Stimulated activated CD4-positive, alpha-beta T cell treated with anti-CD3 and anti-CD28 coated beads, Interleukin-4, amount 100 ng/mL, for 4 hours (primary cell): ENCODE measurements around the gene EVL.
"Not testable (repeated sequence)": the region's sequence is repeated elsewhere in the genome, so short reads cannot be mapped to it uniquely, and the experiment has no call there.

Experiments
- DNase-seq, 2 experiments: peaks; one replicate each; pipeline ENCODE4 v3.0.0-alpha.2; 2020

The EVL gene

DNA sequence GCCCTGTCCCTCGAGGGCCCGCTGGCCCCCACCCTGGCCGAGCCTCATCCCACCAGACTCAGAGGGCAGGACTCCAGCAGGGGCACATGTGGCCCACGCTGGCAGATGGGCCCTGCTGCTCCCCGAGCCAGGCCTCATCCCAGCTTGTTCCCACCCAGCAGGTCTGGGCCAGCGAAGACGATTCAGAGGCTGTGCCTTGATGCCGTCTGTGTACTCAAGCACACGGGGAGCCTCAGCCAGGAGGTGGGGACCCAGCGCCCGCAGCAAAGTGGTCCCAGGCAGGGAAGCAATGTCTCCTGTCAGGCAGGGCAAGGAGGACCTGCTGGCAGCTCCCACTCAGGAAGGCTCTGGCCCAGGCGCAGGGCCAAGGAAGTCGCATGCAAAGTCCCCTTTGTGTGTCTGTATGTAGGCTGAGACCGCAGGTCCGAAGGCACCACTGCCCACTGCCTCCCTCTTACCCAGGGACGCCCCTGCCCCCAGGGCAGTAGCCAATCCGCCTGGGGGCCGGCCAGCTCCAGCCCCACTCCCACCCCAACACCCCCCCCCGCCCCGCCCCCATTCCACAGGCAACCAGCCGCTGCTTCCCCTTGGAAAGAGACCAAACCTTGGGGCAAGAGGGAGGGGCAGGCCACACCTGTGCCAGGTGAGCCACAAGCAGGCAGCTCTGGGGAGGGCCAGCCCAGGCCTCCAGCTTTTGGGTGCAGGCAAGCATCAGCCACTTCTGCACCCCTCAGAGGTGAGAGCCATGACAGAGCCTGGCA lies 84.8 kb downstream of the EVL start:
- no peak for DNase-seq

DNA sequence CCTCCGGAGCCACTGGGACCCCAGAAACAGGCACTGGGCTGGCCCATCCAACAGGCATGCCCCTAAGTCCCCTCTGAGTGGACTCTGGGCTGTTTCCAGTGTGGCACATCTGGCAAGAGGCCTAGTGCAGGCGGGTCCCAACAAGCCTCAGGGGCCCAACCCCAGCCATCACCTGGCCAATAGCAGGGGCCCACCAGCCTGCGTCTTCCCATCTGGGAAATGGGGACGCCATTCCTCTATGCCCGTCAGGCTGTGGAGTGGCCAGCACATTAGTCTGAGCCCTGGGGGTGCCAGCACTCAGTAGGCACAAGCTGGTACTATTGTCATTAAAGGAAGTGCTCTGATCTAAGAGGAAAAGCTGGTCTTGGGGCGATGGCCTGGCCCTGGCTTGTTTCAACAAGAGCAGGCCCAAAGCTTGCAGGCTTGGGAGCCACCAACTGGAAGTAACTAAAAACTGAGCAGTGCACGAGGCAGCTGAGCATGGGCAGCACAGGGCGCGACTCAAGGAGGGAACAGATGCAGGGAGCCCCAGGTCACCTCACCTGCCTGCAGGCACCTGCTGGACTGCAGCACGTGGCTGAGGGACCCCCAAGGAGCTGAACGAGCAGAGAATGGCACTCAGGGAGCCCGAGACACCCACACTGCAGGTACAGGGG lies 85.8 kb downstream of the EVL start:
- no peak for DNase-seq

DNA sequence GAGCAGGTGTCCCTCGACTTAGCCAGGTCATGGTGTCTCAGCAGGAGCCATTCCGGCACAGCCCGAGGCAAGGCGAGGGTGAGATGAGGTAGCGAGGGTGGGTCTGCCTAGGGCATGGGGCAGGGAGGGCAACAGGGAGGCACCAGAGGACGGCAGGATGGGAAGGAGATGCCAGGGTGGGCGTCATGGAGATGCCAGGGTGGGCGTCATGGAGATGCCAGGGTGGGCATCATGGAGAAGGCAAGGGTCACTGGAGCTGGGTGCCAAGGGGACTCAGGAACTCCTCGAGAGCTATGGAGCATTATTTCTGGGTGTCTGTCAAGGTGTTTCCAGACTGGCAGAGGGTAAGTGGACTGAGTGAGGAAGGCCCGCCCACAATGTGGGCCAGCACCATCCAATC lies 86.9 kb downstream of the EVL start:
- no peak for DNase-seq

GRCh38 chr14:100153560-100153959 lies 88.3 kb downstream of the EVL start:
- DNase-seq: no peak

DNA sequence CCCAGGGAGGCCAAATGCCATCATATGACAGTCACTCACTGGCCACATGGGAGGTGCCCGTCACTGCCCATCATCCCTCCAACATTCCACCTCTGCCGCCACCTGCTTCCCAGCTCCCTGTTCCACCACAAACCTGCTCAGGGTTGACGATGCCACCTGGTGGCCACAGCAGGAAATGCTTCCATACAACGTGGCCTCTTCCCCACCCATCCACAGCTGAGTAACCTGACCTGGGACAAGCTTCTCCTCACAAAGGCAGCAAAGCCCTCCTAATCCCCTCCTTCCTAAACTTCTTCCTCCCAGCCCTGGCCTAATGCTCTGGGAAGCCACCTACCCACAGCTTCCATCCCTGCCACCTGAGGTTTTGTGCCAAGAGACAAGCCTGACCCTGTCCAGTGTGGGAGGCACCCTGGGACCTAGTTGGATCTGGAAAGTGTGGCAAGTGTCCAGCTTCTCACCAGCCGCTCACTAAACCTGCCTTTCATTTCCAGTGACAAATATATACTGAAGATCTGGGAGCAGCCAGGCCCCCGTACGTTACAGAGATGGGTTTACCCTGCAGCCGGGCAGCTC lies 89.9 kb downstream of the EVL start:
- DNase-seq: peak in 1 of 2 experiments; percentile 20

GRCh38 chr14:100155756-100156616 lies 90.8 kb downstream of the EVL start:
- no peak for DNase-seq

DNA sequence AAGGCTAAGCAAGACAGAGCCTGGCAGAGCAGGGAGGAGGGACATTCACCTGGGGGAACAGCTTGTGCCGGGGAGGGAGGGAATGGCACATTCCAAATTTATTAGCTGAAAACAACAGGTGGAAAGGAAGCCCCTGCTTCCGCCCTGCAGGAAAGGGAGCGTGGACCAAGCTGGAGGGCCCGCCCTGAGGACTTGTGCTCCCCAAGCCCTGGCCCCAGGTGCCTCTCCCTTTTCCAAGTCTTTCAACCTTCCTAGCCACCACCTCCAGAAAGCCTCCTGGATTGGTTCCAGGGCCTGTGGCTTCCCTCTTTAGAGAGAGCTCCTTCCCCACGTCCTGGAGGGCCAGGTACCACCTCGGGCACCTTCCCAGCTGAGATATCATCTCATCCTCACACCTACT lies 91.6 kb downstream of the EVL start:
- no peak for DNase-seq

DNA sequence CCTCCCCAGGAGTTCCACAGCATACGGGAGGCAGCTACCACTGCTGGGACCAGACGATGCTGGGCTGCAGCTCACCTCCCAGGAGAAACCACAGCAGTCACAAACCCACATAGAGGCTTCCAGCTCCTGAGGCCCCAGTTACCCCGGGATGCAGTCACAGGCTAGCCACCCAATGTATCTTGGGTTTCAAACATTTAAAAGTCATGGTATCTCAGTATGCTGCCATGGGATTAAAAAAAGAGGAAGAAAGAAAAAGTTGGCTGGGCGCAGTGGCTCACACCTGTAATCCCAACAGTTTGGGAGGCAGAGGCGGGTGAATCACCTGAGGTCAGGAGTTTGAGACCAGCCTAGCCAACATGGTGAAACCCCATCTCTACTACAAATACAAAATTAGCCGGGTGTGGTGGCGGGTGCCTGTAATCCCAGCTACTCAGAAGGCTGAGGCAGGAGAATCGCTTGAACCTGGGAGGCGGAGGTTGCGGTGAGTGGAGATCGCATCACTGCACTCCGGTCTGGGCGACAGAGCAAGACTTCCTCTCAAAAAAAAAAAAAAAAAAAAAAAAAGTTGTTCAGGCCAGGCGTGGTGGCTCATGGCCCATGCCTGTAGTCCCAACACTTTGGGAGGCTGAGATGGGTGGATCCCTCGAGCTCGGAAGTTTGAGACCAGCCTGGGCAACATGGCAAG lies 92.5 kb downstream of the EVL start:
- DNase-seq: not testable (repeated sequence)

- DNase-seq: no peak
These were observed 93.4 kb downstream of the EVL start for GRCh38 chr14:100158566-100159093.

GRCh38 chr14:100159094-100159864 lies 94.1 kb downstream of the EVL start, which contains the start of gene DEGS2:
Gene DEGS2 (minus strand): TSS chr14:100159645. CDS start chr14:100159587, 58 bp downstream.
- peak; percentile 46 to 68 for DNase-seq

DNA sequence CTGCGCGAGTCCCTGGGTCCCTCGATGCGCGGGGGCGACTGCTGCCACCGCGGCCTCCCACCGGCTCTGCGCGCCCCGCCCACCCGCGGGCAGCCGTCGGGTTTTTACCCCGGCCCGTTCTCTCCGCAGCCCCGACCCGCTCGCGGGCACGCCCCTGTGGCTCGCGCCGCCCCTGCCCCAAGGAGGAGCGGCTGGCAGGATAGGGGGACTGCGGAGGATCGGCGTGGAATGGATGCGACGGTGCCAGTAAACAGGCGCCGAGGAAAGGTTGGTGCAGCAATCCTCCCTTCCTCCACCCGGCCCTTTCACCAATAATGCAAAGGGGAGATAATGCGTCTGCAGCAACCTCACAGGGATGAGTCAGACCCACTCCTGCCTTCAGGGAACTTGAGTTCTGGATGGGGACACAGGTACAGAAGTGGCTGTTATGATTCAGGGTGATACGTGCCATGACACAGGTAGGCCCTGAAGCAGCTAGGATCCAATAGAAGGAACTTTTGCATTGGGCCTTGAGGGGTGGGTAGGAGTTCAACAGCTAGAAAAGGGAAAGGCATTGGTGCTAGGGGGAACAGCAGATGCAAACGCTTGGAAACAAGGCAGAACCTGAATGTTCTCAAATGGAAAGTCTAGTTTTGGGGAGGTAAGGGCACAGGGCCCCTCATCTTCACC lies 94.8 kb downstream of the EVL start:
- no peak for DNase-seq

GRCh38 chr14:100160534-100160916 lies 95.3 kb downstream of the EVL start:
- DNase-seq: no peak

GRCh38 chr14:100165376-100165775 lies 100.2 kb downstream of the EVL start:
- no peak for DNase-seq

DNA sequence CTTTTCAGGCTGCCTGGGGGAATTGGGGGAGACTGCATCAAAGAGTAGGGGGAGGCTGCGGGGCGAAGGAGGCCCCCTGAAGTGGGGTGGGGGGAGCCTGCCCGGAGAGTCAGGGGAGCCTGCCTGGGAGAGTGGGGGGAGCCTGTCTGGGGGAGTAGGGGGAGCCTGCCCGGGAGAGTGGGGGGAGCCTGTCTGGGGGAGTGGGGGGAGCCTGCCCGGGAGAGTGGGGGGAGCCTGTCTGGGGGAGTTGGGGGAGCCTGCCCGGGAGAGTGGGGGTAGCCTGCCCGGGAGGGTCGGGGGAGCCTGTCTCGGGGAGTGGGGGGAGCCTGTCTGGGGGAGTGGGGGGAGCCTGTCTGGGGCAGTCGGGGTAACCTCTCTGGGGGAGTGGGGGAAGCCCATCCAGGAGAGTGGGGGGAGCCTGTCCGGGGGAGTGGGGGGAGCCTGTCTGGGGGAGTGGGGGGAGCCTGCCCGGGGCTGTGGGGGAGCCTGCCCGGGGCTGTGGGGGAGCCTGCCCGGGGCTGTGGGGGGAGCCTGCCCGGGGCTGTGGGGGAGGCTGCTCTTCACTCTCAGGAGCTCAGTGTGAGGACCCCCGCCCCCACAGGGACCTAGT lies 100.7 kb downstream of the EVL start:
- DNase-seq: no peak

DNA sequence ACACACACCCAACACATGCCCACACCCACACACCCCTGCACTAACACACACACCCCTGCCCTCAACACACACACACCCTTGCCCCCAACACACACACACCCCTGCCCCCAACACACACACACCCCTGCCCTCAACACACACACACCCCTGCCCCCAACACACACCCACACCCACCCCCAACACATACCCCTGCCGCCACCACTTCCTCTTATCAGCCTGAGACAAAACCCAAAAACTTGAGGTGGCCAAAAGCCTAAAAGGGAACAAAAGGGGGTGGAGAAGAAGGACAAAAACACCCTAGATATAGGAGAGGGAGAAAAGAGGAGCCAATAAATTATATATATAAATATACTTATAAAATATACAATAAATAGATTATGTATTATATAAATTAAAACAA lies 103.3 kb downstream of the EVL start:
- no peak for DNase-seq

DNA sequence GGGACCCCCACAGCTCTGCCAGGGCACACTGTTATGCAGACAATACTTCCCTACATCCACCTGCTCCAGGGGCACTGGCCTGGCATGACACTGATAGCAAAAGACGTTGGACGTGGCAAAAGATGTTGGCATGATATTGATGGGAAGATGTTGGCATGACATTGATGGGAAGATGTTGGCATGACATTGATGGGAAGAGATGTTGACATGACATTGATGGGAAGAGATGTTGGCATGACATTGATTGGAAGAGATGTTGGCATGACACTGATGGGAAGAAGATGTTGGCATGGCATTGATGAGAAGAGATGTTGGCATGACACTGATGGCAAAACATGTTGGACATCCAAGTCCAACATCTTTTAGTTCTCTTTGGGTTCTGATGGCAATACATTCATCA lies 105.7 kb downstream of the EVL start:
- no peak for DNase-seq

DNA sequence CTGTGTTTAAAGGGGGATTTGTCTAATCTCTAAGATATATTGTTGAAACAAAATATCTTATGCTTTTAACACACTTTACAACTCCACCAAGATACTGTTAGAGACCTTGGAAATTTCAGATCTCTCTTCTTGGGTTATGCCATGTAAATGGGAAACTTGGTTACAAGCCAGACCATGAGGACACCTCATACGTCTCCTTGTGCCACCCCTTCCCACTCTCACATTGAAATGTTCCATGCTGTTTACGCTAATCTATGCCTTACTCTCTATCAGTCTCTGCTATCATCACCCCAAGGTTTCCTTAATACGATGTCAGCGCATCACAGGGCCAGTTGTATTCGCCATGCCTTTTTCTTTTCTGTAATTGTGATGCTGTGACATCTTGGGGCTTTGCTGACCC lies 107.6 kb downstream of the EVL start:
- no peak for DNase-seq

GRCh38 chr14:100173353-100173752 lies 108.1 kb downstream of the EVL start:
- no peak for DNase-seq

DNA sequence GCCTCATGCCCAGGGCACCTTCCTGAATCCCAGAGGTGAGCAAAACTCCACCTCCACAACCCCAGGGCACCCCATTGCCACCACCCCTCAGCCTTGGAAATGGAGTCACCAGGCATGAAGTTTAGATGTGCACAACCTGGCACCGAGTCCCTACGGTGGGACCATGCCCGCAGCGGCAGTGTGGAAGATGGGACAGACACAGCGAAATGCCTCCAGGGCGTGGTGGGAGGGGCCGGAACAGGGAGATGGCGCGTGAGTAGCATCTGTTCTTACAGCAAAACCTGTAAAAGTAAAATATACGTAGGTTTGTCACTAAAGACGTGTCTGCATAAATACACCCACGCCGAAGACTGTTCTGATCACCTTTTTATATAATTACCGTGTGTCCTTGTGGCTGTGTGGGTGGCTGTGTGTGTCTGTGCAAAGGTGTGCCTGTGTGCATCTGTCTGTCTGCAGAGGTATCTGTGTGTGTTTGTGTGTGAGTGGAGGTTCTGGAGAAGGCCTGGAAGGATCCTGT lies 111.6 kb downstream of the EVL start:
- DNase-seq: no peak

DNA sequence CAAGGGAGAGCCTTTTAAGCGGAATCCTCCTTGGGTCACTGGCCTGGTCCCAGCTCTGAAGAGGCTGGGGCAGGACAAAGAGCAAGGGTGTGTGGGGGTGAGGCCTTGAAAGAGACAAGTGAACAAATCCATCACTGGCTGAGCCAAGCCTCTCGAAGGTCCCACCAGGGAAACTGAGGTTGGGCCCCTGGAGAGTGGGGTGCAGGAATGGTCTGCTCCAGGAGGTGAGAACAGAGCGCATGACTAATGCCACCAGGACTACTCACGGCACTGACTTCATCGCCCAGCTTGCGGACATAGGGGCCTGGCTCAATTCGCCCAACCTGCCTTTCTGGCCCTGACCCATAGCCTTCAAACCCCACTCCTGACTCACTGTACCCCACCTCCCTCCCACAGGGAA lies 113.5 kb downstream of the EVL start:
- DNase-seq: no peak
